Activated T-cell treated with anti-CD3 and anti-CD28 coated beads for 4 hours (primary cell): Measurements from ENCODE around the gene DAGLA.

ENCODE experiments used
- DNase-seq: peaks from one replicate; pipeline ENCODE4 v3.0.0-alpha.2; 2020

Gene DAGLA

DNA sequence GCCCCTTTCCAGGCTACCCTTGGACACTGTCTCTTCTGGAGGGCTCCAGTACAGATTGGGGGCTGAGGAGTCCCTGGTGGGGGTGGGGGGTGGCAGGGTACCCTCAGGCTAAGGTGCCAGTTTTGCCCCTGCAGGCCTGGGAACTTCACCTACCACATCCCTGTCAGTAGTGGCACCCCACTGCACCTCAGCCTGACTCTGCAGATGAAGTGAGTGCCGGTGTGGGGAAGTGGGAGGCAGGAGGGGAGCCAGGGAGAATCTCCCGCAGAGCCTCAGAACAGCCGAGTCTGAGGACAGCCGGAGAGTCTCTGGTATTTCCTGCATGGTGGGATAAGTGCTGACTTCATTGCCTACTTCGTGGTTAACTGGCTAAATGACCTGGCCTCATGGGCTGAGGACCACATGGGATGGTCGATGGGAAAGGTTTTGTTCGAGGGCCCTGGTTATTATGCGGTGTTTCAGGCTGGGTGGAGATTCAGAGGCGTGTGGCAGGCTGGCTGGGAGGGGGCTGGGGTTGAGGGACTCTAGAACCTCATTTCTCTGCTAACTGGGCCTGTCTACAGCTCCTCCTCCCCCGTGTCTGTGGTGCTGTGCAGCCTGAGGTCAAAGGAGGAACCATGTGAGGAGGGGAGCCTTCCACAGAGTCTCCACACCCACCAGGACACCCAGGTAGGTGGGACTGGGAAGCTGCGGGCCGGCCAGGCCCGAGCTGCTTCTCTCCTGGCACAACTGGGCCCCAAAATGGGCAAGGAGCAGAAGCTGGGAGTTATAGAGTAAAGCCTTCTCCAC is 103.7 kb downstream of the DAGLA start:
- DNase-seq = no peak

DNA sequence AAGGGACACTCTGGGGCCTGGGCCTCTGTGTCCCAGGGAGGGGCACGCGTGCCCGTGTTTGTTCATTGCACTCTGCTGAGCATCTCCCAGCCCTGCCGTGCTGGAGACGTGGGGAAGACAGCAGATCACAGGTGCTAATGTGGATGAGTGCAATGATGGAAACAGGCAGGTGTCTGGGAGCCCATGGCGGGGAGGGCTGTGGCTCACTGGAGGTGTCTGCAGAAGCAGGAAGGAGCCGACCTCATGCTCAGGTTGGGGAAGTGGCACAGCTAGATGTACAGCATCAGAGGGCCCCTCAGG is 104.3 kb downstream of the DAGLA start:
- DNase-seq = no peak

DNA sequence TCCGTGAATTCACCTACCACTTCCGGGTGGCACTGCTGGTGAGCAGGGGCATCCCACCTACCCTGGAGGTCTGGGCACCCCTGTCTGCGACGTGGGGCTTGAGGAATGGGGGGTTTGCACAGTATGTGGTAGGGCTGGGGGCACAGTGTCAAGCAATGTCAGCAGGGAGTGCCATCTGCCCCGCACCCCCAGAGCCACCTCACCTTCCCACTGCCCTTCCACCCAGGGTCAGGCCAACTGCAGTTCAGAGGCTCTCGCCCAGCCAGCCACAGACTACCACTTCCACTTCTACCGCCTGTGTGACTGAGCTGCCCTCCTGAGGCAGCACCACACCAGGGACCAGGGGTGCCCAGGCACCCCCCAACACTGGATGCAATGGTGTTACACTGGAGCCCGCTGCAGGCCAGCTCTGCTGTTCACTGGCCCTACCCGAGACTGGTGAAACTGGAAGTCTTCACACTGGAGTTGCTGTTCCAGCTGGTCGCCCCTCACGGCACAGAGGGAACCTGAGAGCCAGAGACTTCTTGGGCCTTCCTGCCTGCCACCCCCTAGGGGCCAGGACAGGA is 105.7 kb downstream of the DAGLA start:
- DNase-seq = no peak

DNA sequence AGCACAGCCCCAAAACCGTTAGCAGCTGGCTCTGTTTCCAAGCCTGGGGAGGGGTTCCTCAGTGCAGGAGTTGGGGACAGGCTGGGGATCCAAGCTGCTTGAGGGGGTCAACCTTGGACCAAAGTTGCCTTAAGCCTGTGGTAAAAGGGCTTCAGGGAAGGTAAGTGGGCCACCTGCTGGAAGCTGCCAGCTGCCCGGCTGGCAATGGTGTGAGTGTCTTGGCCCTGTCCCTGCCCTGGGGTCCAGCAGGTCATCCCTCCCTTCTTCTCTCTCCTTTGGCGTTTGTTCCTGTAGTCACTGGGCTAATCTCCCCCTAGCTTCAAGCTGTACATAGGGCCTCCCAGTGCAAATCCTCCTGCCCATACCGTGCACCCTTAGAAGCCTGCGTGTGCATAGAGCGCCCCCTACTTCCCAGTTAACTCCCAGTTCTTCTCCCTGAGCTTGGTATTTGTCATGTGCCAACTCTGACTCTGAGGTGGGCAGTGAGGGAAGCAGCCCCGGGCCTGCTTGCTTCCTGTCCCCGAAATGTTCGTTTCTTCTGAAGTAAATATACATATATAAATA is 107.8 kb downstream of the DAGLA start:
- no peak for DNase-seq

- no peak for DNase-seq
These were observed 111.6 kb downstream of the DAGLA start for GRCh38 chr11:61791737-61792309.

- peak; percentile 74 for DNase-seq
These were observed 112.3 kb downstream of the DAGLA start, which contains the start of the genes FEN1 and TMEM258 for GRCh38 chr11:61792310-61793082. Gene FEN1, plus strand, starts transcription at chr11:61792911. Its CDS starts 2,451 bp downstream, at chr11:61795362. Gene TMEM258, minus strand, starts transcription at chr11:61792599. Its CDS starts 41 bp downstream, at chr11:61792558.

DNA sequence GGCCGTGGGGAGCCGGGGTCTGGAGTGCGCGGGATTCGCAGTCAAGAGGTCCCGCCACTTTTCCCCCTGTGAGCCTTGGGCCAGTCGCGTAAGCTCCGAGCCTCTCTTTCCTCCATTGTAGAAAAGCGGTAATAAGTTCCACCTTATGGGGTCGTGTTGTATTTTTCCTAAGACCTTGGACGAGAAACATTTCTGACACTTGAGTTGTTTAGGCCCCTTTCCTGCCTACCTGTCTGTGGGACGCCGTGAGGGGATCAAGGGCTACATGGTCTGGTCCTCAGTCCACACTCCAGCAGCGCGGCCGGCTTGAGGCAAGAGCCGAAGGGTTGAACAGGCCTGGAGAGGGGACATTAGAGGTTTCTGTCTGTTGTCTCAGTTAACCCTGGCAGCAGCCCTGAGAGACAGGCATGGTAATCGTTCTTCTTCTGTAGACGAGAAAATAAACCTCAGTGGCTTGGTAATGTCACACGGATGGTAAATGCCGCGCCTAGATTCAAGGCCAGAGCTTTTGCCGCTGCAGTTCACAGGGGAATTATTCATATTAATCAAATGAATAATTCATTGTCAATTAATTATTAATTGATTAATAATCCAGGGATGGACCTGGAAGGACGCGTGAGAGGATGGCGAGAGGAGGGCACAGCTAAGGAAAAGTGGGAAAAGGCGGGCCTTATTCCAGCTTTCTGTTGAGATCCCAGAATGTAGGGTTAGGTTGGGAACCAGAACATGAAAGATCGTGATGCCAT is 113.1 kb downstream of the DAGLA start:
- no peak for DNase-seq

DNA sequence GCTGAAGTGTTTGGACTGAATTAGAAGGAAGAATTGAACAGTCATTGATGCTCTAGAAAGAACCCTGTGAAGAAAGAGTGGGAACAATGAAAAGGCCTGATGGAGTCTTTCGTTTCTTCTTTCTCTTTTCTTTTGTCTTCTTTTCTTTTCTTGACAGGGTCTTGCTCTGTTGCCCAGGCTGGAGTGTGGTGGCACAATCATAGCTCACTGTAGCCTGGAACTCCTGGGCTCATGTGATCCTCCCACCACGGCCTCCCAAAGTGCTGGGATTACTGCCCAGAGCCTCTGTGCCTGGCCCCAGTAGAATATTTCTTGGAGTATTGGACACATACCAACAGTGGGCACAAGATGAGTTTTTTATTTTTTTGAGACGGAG is 113.6 kb downstream of the DAGLA start:
- no peak for DNase-seq

DNA sequence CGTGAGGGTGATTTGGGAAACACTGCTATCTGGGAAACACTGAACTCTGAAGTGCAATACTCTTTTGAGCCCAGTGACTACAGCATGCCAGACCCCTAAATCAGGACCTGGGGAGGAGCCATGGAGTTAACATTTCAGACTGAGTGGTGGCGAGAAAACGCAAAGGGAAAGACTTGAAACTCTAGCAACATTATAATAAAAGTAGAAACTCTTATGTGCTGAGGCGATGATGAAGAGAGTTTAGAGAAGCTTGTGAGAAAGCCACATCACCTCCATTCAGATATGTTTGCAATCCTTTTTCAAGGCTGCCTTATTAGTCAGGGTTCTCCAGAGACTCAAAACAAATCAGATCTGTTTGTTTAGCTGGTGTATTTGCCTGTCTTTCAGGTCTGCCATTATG is 114.4 kb downstream of the DAGLA start:
- no peak for DNase-seq

- no peak for DNase-seq
These were observed 115.3 kb downstream of the DAGLA start for GRCh38 chr11:61795459-61795858.

GRCh38 chr11:61795876-61796526 is 115.8 kb downstream of the DAGLA start:
- DNase-seq = no peak
